Right ventricle myocardium inferior (tissue), 1 donor: ENCODE results near the gene SIPA1. TPM values are rescaled to one million over a fixed set of nuclear protein-coding genes. Genes with fewer than 3 reads are reported as not detected.
A peak's percentile ranks its signal among the peaks of the same experiment; 100 is the strongest.
"Not testable (repeated sequence)": the region's sequence is repeated elsewhere in the genome, so short reads cannot be mapped to it uniquely, and the experiment has no call there.

Experiments
- ATAC-seq: fragments of 200-7000 bp; cut with Tn5 transposase; one replicate; pipeline ENCODE4 v1.9.1; 2020; ENCODE audit warnings: mild to moderate bottlenecking, moderate library complexity
- DNase-seq: peaks from one replicate; pipeline ENCODE4 v3.0.0; 2021; ENCODE audit errors: missing footprints
- intact Hi-C: fragments of 100-400 bp; cut with DNase I; formaldehyde crosslinking; loops from one replicate; pipeline ENCODE4 v1.11.0; 2022
- total RNA-seq: library from RNA; stranded (reverse); fragmentation: NEBNext Ultra II Directional; extraction: Animal tissue kit (Norgen Biotek cat#: 25700); gene quantifications from one replicate; pipeline ENCODE4 v1.2.1, GENCODE V29; 2021
- donor health status: DM: no; HTN: yes; CAD: no; lungs with severe emphysema.

SIPA1 gene
- total RNA-seq, 1 donor from 2014 or later: 28.2 TPM

DNA sequence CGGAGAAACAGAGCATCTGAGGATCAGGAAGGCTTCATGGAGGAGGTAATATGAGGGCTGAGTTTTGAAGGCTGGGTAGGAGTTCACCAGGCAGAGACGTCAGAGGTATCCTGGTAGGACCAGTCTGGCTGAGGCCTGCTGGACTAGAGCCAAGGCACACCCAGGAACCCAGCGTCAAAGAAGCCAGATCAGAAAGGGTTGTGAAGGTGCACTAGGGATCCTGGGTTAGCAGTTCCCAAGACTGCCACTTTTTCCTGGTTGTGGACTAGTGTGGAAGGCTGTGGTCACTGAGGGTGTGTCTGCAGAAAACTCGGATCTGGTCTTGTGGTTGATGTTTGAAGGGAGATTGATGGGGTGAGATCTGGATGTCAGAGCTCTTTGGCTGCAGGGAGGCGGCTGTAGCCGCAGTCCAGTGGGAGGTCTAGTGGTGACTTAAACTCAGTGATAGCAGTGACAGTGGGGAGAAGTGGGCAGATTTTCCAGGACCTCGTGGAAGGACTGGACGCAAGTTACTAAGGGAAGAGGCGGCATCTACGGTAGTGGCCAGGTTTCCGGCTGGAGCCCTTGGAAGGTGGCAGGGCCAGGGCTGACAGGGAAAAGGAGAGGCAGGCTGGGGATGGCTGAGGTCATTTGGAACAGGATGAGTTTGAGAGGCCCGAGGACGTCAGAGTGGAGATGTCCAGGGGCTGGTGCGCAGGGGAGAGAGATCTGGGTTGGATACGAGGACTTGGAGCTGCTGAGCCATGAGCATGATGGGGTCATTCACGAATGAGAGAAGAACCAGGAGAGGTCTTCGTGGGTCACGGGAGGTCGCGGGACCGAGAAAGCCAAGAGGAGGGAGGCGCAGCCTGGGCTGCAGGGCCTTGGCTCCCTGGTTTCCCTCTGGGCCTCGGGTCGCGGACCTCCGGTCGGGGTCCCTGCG, 13.9 kb downstream of the SIPA1 start:
- intact Hi-C loops: loop anchor here (2.0 to 5.0 kb wide), 3 partner anchors 37 to 205 kb away; partner anchors contain the start of genes CFL1, FAM89B, MAP3K11 and PCNX3
- DNase-seq (no peak), ATAC-seq (peak; percentile 33)

DNA sequence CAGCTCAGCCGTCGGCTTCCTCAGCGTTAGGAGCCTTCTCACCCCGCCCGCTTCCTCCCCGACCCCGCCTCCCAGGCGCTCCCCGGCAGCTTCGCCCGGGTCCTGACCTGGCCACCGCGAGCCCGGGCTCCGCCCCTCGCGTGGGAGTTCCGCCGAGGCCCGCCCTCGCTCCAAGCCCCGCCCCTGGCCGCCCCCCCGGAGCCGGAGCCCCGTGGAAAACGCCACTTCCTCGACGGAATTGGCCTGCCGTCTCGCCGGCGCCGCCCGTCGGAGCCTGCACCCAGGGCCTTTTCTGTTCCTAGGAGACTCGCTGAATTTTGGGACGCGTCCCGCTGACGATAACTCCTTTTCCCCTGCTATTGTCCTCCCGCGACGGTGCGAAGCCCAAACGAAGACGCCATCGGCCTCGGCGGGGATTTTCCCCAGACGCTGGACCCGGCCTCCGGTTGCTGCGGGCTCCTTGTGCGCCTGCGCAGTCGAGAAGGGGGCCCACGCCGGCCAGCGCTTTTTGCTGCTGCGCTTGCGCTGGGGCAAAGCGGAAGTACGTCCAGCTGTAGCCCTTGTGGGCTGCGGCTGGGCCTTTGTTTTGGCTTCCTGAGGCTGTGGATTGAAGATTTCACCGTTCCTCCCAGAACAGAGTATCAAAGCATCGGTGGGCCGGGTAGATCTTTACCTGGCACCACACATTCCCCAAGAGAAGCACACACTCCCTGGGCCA, 14.8 kb downstream of the SIPA1 start:
- peak; percentile 94 for ATAC-seq
- intact Hi-C loops: loop anchor here (2.0 to 5.0 kb wide), 3 partner anchors 38 to 205 kb away; partner anchors contain the start of genes CFL1, FAM89B, MAP3K11 and PCNX3
- DNase-seq: peak; percentile 97

DNA sequence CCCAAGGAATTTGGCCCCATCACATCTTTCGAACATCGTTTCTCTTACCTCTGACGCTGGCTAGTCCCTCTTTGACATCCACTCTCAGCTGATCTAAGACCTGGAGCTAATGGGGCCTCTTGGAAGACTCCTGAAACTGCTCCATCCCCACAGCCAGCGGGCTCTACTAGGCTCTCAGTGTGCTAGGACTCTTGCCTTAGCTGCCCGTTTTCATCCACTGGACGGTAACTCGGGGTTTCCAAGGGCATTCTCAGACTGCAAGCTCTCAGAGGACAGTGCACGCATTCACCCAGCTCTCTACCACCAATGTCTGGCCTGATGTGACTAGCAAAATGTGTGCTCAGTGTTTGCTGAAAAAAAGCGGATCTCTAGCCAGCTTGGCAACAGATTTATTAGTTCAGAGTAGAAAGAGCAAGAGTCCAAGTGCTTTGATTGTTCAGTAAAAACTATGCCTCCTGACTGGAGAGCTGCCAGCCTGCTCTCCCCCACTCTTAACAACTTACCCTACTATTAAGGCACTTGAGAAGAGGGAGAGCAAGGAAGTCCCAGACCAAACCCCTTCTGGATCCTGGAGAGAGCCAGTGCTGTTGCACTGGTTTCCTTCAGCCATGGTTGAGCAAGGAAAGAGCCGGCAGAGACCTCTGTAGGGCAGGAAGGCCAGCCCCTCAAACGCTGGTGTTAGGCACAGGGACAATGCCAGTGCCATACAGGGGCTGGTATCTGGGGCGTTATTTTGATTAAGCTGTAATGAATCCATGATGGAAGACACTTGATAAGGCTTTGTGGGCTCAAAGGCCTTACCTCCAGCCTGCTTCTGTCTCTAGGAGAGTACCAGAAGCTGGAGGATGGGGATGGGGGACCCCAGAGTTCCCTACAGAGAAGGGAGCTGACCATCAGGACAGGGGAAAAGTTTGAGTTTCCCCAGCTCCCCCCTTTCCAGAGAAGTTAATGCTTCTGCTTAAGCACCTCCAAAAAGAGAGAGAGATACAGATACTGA, 15.6 kb downstream of the SIPA1 start:
- DNase-seq (no peak), ATAC-seq (no peak)
- intact Hi-C loops: loop anchor here (2.0 to 5.0 kb wide), 3 partner anchors 39 to 204 kb away; partner anchors contain the start of genes CFL1, FAM89B, MAP3K11 and PCNX3

DNA sequence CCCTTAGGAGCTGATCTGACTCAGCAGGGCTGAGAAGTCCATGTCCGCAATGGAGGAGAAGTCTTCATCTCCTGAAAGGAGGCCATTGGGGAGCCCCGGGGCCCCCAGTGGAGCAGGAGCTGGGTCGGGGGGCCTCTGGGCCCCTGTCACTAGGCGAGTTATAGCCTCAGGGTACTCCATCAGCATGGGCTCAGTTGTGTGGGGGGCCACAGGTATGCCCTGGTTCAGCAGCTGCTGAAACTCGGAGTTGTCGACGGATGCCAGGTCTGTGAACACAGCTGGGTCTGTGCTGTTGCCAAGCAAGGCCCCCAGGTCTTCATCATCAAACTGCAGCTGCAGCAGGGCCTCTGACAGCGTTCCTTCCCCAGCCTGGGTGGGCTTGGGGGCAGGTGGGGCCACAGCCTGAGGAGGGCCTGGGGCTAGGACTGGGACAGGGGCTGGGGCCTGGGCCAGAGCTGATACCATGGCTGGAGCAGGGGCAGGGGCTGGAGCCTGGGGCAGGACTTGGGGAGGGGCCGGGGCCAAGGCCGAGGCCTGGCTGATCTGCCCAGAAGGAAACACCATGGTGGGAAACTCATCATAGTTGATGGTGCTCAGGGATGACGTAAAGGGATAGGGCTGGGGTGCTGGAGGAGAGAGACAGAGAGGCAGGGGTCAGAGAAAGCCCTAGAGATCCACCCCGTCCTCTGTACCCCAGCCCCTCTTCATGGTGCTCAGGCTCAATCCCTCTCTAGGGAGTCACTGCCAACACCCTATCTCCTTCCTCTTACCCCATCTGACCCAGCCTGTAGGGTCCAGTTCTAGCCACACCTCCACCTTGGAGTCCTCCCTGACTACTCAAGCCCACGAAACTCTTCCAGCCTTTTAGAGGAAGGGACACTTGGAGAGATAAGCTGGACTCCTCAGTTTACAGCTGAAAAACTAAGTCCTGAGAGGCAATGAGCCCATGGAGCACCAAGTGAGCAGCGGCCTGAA, 16.8 kb downstream of the SIPA1 start:
- ATAC-seq (no peak), DNase-seq (no peak)
- intact Hi-C loops: loop anchor here (5.0 kb wide), 2 partner anchors 82 to 203 kb away; partner anchors contain the start of genes CFL1, FAM89B and ZNRD2

DNA sequence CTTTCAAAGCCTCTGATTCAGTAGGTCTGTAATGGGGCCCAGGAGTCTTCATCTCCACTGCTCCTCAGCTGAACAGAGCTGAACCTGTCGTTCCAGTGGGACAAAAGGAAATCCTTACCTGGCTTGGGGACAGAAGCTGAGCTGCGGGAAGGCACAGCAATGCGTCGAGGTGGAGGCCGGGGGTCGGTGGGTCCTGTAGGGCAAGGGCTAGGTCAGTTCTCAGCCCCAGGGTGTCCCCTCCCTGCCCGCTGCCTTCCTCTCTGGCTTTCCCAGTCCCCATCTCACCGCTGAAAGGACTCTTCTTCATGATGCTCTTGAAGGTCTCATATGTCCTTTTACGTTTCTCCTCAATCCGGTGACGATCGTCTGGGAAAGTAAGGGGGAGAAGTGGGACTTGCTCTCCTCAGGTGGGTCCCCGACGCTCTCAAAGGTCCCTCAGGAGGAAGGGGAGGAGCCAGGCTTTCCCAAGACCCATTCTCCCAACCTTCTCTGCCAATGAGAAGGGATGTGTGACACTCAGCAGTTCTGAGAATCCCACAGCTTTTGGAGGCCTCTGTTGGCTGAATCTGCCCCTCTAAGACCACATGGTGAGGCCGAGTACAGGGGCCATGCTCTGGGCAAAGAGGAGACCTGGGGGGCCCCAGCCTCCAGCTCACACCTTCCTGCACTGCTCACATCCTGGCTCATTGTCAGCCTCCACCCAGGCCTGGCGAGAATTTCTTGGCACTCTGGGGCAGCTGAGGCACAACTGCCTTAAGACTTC, 17.9 kb downstream of the SIPA1 start:
- ATAC-seq: no peak
- DNase-seq: no peak
- intact Hi-C loops: no loop called here

DNA sequence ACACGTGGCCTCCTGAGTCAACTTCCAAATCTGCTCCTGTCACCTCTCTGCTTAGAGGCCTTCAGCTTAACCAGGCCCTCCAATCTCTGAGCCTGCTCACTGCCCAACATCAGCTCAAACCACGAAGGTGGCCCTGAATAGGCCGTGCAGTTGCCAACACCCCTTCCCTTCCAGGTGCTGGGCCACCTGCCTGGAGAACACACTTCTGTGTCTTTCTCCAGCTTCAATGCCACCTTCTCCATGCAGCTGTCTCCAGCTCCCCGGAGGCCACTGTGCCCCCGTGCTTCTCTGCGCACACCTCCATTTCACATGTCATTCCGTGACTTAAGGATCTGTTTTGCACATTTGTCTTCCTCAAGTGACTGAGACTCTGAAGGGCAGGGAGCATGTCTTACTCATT, 19.5 kb downstream of the SIPA1 start:
- DNase-seq: no peak
- intact Hi-C loops: no loop called here
- ATAC-seq: no peak

DNA sequence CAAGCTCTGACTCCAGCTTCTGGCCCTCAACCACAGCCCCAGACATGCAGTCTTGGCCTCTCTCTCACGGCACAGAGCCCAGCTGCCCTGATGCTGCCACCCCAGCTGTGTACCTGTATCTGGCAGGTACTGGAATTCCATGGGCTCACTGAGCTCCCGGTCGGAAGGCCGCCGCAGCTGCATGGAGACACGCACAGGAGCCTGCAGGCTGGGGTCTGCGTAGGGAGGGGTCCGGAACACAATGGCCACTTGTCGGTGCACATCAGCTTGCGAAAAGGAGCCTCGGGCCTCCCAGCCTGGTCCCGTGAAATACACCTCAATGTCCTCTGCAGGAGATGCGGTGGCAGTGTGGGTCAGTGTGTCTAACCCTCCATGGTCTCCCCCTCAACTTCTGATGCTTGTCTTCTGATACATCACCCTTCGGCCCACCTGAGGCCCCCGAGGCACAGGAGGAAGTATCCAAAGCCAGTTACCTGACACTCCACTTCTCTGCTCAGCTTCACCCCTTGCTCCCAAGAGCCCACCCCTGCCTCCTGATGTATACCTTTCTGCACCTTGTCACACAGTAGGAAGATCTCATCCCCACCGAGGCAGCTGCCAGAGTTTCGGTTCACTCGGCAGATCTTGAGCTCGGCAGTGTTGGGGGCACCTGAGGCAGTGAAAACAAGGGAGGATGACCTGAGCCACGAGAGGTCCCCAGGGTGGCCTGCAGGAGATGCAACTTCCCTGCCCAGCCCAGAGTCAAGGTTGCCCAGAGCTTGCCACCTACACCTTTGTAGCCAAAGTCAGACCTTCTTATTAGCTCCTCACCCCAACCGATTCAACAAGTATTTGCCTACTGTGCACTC, 20.5 kb downstream of the SIPA1 start:
- ATAC-seq (no peak), DNase-seq (no peak)
- intact Hi-C loops: no loop called here

DNA sequence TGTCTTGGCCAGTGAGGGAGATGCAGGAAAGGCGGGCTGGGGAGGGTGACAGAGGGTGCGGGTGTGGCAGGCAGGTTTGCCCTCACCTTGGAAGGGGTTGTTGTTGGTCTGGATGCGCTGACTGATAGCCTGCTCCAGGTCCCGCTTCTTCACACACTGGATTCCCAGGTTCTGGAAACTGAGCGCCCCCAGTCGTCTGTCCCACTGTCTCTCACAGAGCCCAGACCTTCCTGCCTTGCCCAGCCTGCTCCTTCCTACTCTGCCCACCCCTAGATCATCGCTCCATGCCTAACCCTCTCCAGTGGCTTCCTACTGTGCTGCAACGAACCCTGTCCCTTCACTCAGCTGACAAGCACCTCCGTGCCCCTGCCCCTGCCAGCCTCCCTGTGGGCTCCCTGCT, 22.1 kb downstream of the SIPA1 start:
- DNase-seq (no peak), ATAC-seq (no peak)
- intact Hi-C loops: loop anchor here (5.0 kb wide), 1 partner anchor 52 kb away; the partner anchor contains the start of gene KAT5

DNA sequence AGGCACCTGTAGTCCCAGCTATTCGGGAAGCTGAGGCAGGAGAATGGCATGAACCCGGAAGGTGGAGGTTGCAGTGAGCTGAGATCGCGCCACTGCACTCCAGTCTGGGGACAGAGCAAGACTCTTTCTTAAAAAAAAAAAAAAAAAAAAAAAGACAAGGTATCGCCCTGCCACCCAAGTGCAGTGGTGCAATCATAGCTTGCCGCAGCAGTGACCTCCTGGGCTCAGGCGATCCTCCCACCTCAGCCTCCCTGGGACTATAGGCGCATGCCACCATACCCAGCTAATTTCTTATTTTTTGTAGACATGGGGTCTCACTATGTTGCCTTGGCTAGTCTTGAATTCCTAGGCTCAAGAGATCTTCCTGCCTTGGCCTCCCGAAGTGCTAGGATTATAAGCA, 23.0 kb downstream of the SIPA1 start:
- not testable (repeated sequence) for ATAC-seq, DNase-seq
- intact Hi-C loops: loop anchor here (5.0 kb wide), 1 partner anchor 51 kb away; the partner anchor contains the start of gene KAT5

DNA sequence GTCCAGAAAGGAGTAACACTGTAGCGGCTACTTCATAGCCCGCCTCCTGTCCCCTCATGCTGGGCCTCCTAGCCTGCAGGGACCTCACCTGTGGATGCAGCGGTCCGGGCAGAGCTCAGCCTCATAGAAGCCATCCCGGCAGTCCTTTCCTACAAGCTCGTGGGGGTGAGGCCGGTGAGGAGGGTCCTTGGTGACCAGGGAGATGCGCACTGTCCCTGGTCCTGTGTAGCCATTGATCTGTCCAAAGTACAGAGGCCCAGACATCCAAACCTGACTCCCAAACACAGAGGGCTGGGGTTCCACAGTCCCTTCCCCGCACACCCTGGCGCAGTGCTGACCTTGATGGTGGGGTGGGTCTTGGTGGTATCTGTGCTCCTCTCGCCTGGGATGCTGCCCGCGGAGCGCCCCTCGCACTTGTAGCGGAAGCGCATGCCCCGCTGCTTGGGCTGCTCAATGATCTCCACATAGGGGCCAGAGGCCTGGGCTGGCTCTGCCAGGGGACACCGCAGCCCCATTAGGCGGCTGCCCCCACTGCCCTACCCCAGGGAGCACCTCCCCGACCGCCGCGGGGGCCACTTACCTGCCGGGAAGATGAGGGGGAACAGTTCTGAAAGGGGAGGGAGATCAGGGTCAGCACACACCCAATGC, 23.8 kb downstream of the SIPA1 start:
- intact Hi-C loops: loop anchor here (2.0 to 5.0 kb wide), 2 partner anchors 47 to 51 kb away; partner anchors contain the start of genes KAT5, MAP3K11 and PCNX3

DNA sequence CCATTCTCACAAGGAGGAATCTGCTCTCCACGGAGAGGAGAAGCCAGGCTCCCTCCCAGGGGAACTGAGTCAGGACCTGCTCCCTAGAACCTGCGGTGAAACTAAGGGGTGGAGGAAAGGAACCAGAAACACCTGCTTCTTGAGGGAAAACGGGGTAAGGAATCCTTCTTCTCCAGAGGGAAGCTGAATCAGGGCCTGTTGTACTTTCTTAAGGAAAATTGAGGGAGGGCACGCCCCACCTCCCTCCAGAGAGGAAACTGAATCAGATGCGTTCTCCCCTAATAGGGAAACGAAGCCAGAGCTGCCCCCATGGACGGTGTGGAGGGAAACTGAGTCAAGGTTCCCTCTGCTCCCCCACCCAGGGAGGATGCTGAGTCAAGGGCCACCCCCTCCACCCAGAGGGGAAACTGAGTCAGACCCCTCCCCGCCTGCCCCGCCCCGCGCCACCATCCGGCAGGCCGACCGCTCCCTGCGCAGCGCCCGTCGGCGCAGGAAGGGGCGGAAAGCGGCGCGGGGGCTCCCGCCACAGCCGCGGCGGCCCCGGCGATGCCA, 24.4 kb downstream of the SIPA1 start:
- intact Hi-C loops: loop anchor here (2.0 to 5.0 kb wide), 2 partner anchors 48 to 50 kb away; partner anchors contain the start of genes KAT5, MAP3K11 and PCNX3
- DNase-seq (no peak), ATAC-seq (no peak)

More for the DNA sequence above, 23.8 kb downstream of the SIPA1 start:
- no peak for DNase-seq
- ATAC-seq: no peak

DNA sequence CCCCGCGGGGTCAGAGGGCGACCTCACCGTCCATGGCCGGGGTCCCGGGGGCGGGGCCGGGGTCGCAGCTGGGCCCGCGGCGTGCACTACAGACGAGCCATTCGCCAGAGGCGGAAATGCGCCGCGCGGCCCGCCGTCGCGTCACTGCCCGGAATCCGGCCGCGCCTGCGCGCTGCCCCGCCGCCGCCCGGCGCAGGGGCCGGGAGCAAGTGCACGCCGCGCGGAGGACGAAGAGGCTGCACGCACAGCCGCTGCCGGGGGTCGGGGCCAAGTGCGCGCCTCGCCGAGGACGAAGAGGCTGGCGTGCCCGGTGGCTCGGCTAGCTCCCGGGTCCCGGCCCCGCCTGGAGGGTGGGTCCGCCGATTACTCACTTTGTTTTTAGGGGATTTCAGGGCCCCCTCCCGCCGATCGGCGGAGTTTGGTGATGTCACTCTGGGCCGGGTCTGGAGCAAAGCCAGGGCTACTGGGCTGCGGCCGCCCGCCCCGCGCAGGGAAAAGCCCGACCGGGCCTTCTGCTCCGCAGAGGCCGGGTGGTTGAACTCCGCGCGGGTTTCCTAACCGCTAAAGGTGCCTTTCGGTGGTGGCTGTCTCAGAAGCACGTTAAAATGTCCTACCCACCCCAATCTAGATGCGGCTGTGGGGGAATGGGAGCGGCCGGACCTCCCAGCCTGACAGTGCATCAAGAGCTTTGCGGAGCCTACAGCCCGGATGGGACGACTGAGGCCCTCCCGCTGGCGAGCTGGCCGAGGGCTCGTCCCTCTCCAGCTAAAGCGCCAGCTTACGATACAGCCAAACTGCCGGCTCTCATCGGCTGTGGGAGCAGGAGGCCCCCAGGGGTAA, 25.1 kb downstream of the SIPA1 start, which contains the start of gene RELA:
Gene RELA (minus strand): TSS at position 118 of the 840 bp plus-strand sequence. CDS start 84 bp downstream, at position 34.
- peak; percentile 96 for DNase-seq
- ATAC-seq: peak; percentile 92
- intact Hi-C loops: loop anchor here (1.0 to 5.0 kb wide), 3 partner anchors 25 to 49 kb away; partner anchors contain the start of genes KAT5, MAP3K11, PCNX3 and SIPA1

DNA sequence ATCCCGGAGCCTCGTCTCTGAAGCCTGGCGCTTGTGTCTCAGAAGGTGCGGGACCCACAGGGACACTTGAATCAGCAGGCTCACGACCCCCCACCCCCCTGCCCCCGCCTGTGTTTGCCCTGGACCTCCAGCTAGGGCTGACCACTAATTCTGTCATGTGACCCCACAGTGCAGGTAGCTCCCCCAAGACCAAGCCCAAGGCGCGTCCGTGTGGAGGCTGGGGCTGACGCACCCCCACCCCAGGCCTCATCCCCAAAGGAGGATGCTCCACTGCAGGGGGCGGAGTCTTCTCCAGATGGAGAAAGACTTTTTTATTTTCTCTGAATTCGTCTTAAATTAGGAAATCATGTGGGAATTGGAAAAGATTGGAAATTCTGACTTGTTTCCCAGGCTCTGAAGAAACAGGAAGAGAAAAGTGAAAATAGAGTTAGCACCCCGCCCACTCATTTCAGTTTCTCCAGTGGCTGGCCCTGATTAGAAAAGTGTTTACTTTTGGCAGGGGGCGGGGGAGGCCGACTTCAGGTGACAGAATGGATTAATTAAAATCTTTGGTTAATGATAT, 25.8 kb downstream of the SIPA1 start:
- intact Hi-C loops: loop anchor here (1.0 to 5.0 kb wide), 3 partner anchors 25 to 49 kb away; partner anchors contain the start of genes KAT5, MAP3K11, PCNX3 and SIPA1
- ATAC-seq (peak; percentile 68), DNase-seq (no peak)
